ENCODE data around the gene AMELY. TPM values are rescaled to one million over a fixed set of nuclear protein-coding genes. Genes with fewer than 3 reads are reported as not detected.
"Not testable (repeated sequence)": the region's sequence is repeated elsewhere in the genome, so short reads cannot be mapped to it uniquely, and the experiment has no call there.

Gene AMELY
- polyA plus RNA-seq, 1 donor from 2014 or later = not detected

GRCh38 chrY:6907591-6907990 is 4.0 kb downstream of the AMELY start:
- peaks cover 19% of the 10 kb centered on the region for H3K27me3 ChIP-seq (ENCODE audit: insufficient read depth, low read depth, low read length)
- H2AFZ ChIP-seq (ENCODE audit: low read depth, low read length) = no peak overlapping the region
- H3K27ac ChIP-seq (ENCODE audit: low read length) = no peak overlapping the region
- TF ChIP-seq EP300 (conservative IDR thresholded peaks at IDR 0.05; ENCODE audit: poor library complexity, severe bottlenecking) (no peak), EZH2 (IDR thresholded peaks at IDR 0.05; ENCODE audit: borderline replicate concordance, insufficient read depth, low read length, poor library complexity, severe bottlenecking) (no peak), RAD21 (conservative IDR thresholded peaks at IDR 0.05) (no peak), CTCF (IDR thresholded peaks at IDR 0.05; ENCODE audit: poor library complexity, severe bottlenecking) (no peak), POLR2AphosphoS5 (IDR thresholded peaks at IDR 0.05) (no peak), TAF1 (IDR thresholded peaks at IDR 0.05; ENCODE audit: low read depth) (no peak), REST (IDR thresholded peaks at IDR 0.05; ENCODE audit: borderline replicate concordance) (no peak), MXI1 (conservative IDR thresholded peaks at IDR 0.05; ENCODE audit: poor library complexity, severe bottlenecking) (no peak), SMC3 (conservative IDR thresholded peaks at IDR 0.05; ENCODE audit: poor library complexity) (no peak)
- no peaks in the 10 kb centered on the region for H3F3A ChIP-seq (ENCODE audit: insufficient read depth, low read length, poor library complexity, severe bottlenecking)
- H3K9me3 ChIP-seq (ENCODE audit: low read length) = no peaks in the 10 kb centered on the region
- H3K4me2 ChIP-seq (ENCODE audit: low read length) = no peak overlapping the region
- H3K4me3 ChIP-seq (ENCODE audit: low read length) = no peak overlapping the region
- H3K9ac ChIP-seq (ENCODE audit: low read length) = no peak overlapping the region
- no peaks in the 10 kb centered on the region for H4K20me1 ChIP-seq (ENCODE audit: insufficient read depth)
- H3K9me2 ChIP-seq (ENCODE audit: insufficient read depth, low read length) = no peaks in the 10 kb centered on the region
- H3K79me2 ChIP-seq (replicated peaks; ENCODE audit: insufficient read depth, low read length) = no peaks in the 10 kb centered on the region
- H3K36me3 ChIP-seq (ENCODE audit: insufficient read depth, low read length) = no peaks in the 10 kb centered on the region

- not testable (repeated sequence) for H2AFZ ChIP-seq (ENCODE audit: low read depth, low read length); H3K4me2 ChIP-seq (ENCODE audit: low read length); H3F3A ChIP-seq (ENCODE audit: insufficient read depth, low read length, poor library complexity, severe bottlenecking); H3K27me3 ChIP-seq (ENCODE audit: insufficient read depth, low read depth, low read length); H3K9ac ChIP-seq (ENCODE audit: low read length); H3K9me3 ChIP-seq (ENCODE audit: low read length); H4K20me1 ChIP-seq (ENCODE audit: insufficient read depth); H3K79me2 ChIP-seq (replicated peaks; ENCODE audit: insufficient read depth, low read length); H3K36me3 ChIP-seq (ENCODE audit: insufficient read depth, low read length); H3K9me2 ChIP-seq (ENCODE audit: insufficient read depth, low read length); H3K27ac ChIP-seq (ENCODE audit: low read length); H3K4me3 ChIP-seq (ENCODE audit: low read length)
These were observed 9.4 kb downstream of the AMELY start for GRCh38 chrY:6902116-6902515.

GRCh38 chrY:6895236-6895635 is 16.3 kb downstream of the AMELY start:
- Histone ChIP-seq H3K4me2 (ENCODE audit: low read length) (no peak overlapping the region), H3F3A (ENCODE audit: insufficient read depth, low read length, poor library complexity, severe bottlenecking) (no peaks in the 10 kb centered on the region), H3K79me2 (replicated peaks; ENCODE audit: insufficient read depth, low read length) (no peaks in the 10 kb centered on the region), H3K9me2 (ENCODE audit: insufficient read depth, low read length) (no peaks in the 10 kb centered on the region), H2AFZ (ENCODE audit: low read depth, low read length) (no peak overlapping the region), H3K27ac (ENCODE audit: low read length) (no peak overlapping the region), H3K4me3 (ENCODE audit: low read length) (no peak overlapping the region), H3K9ac (ENCODE audit: low read length) (no peak overlapping the region), H3K36me3 (ENCODE audit: insufficient read depth, low read length) (no peaks in the 10 kb centered on the region), H3K27me3 (ENCODE audit: insufficient read depth, low read depth, low read length) (no peaks in the 10 kb centered on the region), H4K20me1 (ENCODE audit: insufficient read depth) (no peaks in the 10 kb centered on the region), H3K9me3 (ENCODE audit: low read length) (no peaks in the 10 kb centered on the region)
- no peak for TF ChIP-seq REST (IDR thresholded peaks at IDR 0.05; ENCODE audit: borderline replicate concordance)
- TF ChIP-seq CTCF (IDR thresholded peaks at IDR 0.05; ENCODE audit: poor library complexity, severe bottlenecking) = no peak
- TF ChIP-seq TAF1 (IDR thresholded peaks at IDR 0.05; ENCODE audit: low read depth) = no peak
- TF ChIP-seq MXI1 (conservative IDR thresholded peaks at IDR 0.05; ENCODE audit: poor library complexity, severe bottlenecking) = no peak
